ENCODE data around the gene COPB1. TPM values are rescaled to one million over a fixed set of nuclear protein-coding genes. Genes with fewer than 3 reads are reported as not detected.

COPB1 gene
- total and polyA plus RNA-seq, 4 experiments from 2014 or later, result 79.8 to 94.0 (median 87.8) TPM

GRCh38 chr11:14499178-14499559 lies 442 bp downstream of the COPB1 start:
- Mint-ChIP-seq H3K27me3 (no peaks in the 10 kb centered on the region), H3K27ac (peak overlapping the region; percentile 82 to 100 (median 98)), H3K4me1 (peaks cover 28 to 59% (median 38%) of the 10 kb centered on the region in 4 donors), H3K9me3 (no peaks in the 10 kb centered on the region), H3K36me3 (peaks cover 33 to 55% of the 10 kb centered on the region in 2 donors), H3K4me3 (peak overlapping the region; percentile 92 to 100 (median 94))
- H3K27ac ChIP-seq (ENCODE audit: low read depth, low read length), result peak overlapping the region; percentile 65
- H3K27me3 ChIP-seq (ENCODE audit: insufficient read depth, low read length), result no peaks in the 10 kb centered on the region
- peak overlapping the region; percentile 76 to 89 for H3K4me3 ChIP-seq (ENCODE audit: low read length in 2 of 2)
- no peaks in the 10 kb centered on the region for H3K9me3 ChIP-seq (ENCODE audit: control insufficient read depth in 1 of 2, low read length in 2 of 2)
- ChIA-PET POLR2A (ENCODE audit: partially characterized antibody) (interaction anchor here (0.8 to 4.5 kb wide), 15 partner anchors 9 to 408 kb away, joined by 3 to 37 read pairs (median 5); partner anchors contain the start of genes CYP2R1, PDE3B and PSMA1), CTCF (ENCODE audit: partially characterized antibody) (interaction anchor here (1.5 to 1.6 kb wide), 2 partner anchors 21 to 409 kb away, joined by 4 to 5 read pairs; partner anchors contain the start of gene PSMA1)
- H3K36me3 ChIP-seq (ENCODE audit: insufficient read depth, low read length), result peaks cover 33% of the 10 kb centered on the region
- H3K4me1 ChIP-seq (ENCODE audit: insufficient read depth, low read length), result peaks cover 54% of the 10 kb centered on the region
- intact Hi-C loops (cut with micrococcal nuclease), result loop anchor here (1.0 kb wide), 3 partner anchors 21 to 408 kb away; partner anchors contain the start of gene PSMA1
- DNase-seq, result no peak

DNA sequence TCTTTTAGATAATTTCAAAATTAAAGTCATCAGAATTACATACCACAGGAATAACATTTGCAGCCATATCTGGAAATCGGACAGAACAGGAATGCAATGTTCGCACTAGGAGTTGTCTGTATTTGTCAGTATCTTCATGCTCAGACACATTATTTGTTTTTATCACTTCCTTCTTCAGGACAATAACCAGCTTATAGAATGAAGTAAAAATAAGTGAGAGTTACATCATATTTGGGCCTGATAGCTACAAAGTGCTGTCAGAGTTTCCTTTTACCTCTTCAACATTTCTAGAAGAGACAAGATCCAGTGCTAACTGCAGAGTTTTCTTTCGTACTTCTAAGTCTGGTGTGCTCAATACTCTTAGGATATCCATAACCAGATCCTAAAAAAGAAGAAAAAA lies 18.9 kb downstream of the COPB1 start:
- Histone ChIP-seq H3K36me3 (ENCODE audit: insufficient read depth, low read length) (peaks cover 63% of the 10 kb centered on the region), H3K27ac (ENCODE audit: low read depth, low read length) (no peak overlapping the region), H3K4me3 (ENCODE audit: low read length in 2 of 2) (no peak overlapping the region), H3K4me1 (ENCODE audit: insufficient read depth, low read length) (no peaks in the 10 kb centered on the region), H3K27me3 (ENCODE audit: insufficient read depth, low read length) (no peaks in the 10 kb centered on the region), H3K9me3 (ENCODE audit: control insufficient read depth in 1 of 2, low read length in 2 of 2) (no peaks in the 10 kb centered on the region)
- no peaks in the 10 kb centered on the region for H3K27me3 Mint-ChIP-seq
- no peaks in the 10 kb centered on the region for H3K9me3 Mint-ChIP-seq
- DNase-seq, result no peak
- intact Hi-C loops (cut with micrococcal nuclease), result no loop called here
- peaks cover 48 to 67% of the 10 kb centered on the region in 2 donors for H3K36me3 Mint-ChIP-seq
- CTCF ChIA-PET (ENCODE audit: partially characterized antibody), result interaction anchor here (0.9 to 2.2 kb wide), 4 partner anchors 23 to 707 kb away, joined by 3 to 17 read pairs (median 5); no protein-coding TSS in a partner anchor
- H3K4me1 Mint-ChIP-seq, result peaks cover 5 to 14% (median 10%) of the 10 kb centered on the region in 4 donors
- H3K27ac Mint-ChIP-seq, result no peak overlapping the region
- H3K4me3 Mint-ChIP-seq, result no peak overlapping the region
- POLR2A ChIA-PET (ENCODE audit: partially characterized antibody), result interaction anchor here (1.2 to 1.9 kb wide), 3 partner anchors 8 to 26 kb away, joined by 3 to 5 read pairs (median 5); no protein-coding TSS in a partner anchor

DNA sequence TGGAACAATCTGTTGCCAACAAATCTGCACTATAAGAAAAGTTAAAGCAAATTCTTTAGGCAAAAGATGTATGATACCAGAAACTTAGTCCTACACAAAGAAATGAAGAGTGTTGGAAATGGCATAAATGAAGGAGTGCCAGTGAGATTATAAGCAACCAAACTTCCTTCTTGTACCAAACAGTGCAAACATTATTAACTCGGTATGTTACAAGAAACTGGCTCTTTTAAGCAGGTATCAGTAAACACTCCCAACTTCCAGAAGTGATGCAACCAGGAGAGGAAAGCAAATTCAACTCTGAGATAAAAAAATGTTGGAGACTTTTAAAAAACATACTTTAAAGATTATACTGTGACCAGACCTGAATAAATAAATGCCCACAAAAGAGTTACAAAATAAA lies 28.5 kb downstream of the COPB1 start:
- Histone ChIP-seq H3K4me3 (ENCODE audit: low read length in 2 of 2) (no peak overlapping the region), H3K9me3 (ENCODE audit: control insufficient read depth in 1 of 2, low read length in 2 of 2) (no peaks in the 10 kb centered on the region), H3K4me1 (ENCODE audit: insufficient read depth, low read length) (peaks cover 19% of the 10 kb centered on the region), H3K27me3 (ENCODE audit: insufficient read depth, low read length) (no peaks in the 10 kb centered on the region), H3K36me3 (ENCODE audit: insufficient read depth, low read length) (peaks cover 59% of the 10 kb centered on the region), H3K27ac (ENCODE audit: low read depth, low read length) (no peak overlapping the region)
- H3K4me1 Mint-ChIP-seq, result peaks cover 37 to 50% (median 41%) of the 10 kb centered on the region in 4 donors
- ChIA-PET CTCF (ENCODE audit: partially characterized antibody) (interaction anchor here (2.1 kb wide), 1 partner anchor 16 kb away, joined by 10 read pairs; no protein-coding TSS in a partner anchor), POLR2A (ENCODE audit: partially characterized antibody) (no interaction called here)
- intact Hi-C loops (cut with micrococcal nuclease), result no loop called here
- no peaks in the 10 kb centered on the region for H3K27me3 Mint-ChIP-seq
- peaks cover 75 to 89% of the 10 kb centered on the region in 2 donors for H3K36me3 Mint-ChIP-seq
- H3K4me3 Mint-ChIP-seq, result peak overlapping the region in 1 of 8 donors; percentile 54
- peak overlapping the region in 5 of 7 donors; percentile 25 to 77 (median 67) for H3K27ac Mint-ChIP-seq
- no peaks in the 10 kb centered on the region for H3K9me3 Mint-ChIP-seq
- DNase-seq, result no peak

DNA sequence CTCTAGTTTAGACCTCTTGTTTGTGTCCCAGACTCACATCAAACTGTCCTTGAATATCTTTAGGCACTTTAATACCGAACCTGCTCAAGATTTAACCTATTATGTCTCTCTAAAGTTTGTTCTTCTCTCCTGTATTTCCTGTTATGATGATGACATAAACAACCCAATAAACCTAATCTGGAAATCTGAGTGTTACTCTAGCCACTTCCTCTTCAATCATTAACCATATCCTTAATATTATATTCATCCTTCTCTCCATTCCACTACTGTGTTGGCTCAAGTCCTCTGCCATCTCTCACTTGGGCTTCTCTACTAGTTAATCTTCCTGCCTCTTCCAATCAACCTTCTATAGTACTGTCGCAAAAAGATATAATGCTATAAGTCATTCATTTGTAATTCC lies 36.0 kb downstream of the COPB1 start:
- ChIA-PET CTCF (ENCODE audit: partially characterized antibody) (interaction anchor here (1.0 to 5.9 kb wide), 3 partner anchors 9 to 507 kb away, joined by 3 to 43 read pairs (median 3); no protein-coding TSS in a partner anchor), POLR2A (ENCODE audit: partially characterized antibody) (no interaction called here)
- Mint-ChIP-seq H3K36me3 (peaks cover 33 to 59% of the 10 kb centered on the region in 2 donors), H3K4me1 (peaks cover 12 to 17% (median 13%) of the 10 kb centered on the region in 4 donors), H3K9me3 (no peaks in the 10 kb centered on the region), H3K27me3 (no peaks in the 10 kb centered on the region), H3K4me3 (no peak overlapping the region), H3K27ac (no peak overlapping the region)
- peaks cover 63% of the 10 kb centered on the region for H3K36me3 ChIP-seq (ENCODE audit: insufficient read depth, low read length)
- H3K9me3 ChIP-seq (ENCODE audit: control insufficient read depth in 1 of 2, low read length in 2 of 2), result no peaks in the 10 kb centered on the region
- no peak overlapping the region for H3K27ac ChIP-seq (ENCODE audit: low read depth, low read length)
- no peak overlapping the region for H3K4me3 ChIP-seq (ENCODE audit: low read length in 2 of 2)
- peak in 3 of 5 donors; percentile 9 to 19 (median 10) for DNase-seq
- peaks cover 38% of the 10 kb centered on the region for H3K4me1 ChIP-seq (ENCODE audit: insufficient read depth, low read length)
- H3K27me3 ChIP-seq (ENCODE audit: insufficient read depth, low read length), result no peaks in the 10 kb centered on the region
- intact Hi-C loops (cut with micrococcal nuclease), result no loop called here

DNA sequence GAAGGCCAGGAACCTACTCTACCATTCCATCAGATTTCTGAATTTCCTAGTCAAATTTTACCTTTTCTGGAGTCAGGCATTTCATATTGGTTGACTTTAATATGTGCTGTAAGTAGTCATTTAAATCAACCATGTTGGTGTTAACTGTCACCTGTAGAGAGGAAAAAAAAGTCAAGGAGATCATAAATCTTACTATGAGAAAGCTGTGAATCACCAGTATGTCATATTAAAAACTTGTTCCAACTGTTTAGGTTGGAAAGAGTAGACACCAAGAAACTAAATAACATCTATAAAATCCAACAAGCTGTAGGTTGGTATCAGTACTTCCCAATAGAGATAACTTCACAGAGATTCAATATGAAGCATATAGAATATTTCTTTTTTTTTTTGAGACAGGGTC lies 39.5 kb downstream of the COPB1 start:
- H3K36me3 Mint-ChIP-seq, result peaks cover 32 to 55% of the 10 kb centered on the region in 2 donors
- Histone ChIP-seq H3K27me3 (ENCODE audit: insufficient read depth, low read length) (no peaks in the 10 kb centered on the region), H3K36me3 (ENCODE audit: insufficient read depth, low read length) (peaks cover 53% of the 10 kb centered on the region), H3K9me3 (ENCODE audit: control insufficient read depth in 1 of 2, low read length in 2 of 2) (no peaks in the 10 kb centered on the region), H3K4me3 (ENCODE audit: low read length in 2 of 2) (no peak overlapping the region), H3K4me1 (ENCODE audit: insufficient read depth, low read length) (peaks cover 23% of the 10 kb centered on the region), H3K27ac (ENCODE audit: low read depth, low read length) (no peak overlapping the region)
- CTCF ChIA-PET (ENCODE audit: partially characterized antibody), result interaction anchor here (0.9 kb wide), 1 partner anchor 448 kb away, joined by 4 read pairs; no protein-coding TSS in a partner anchor
- H3K4me3 Mint-ChIP-seq, result no peak overlapping the region
- POLR2A ChIA-PET (ENCODE audit: partially characterized antibody), result no interaction called here
- intact Hi-C loops (cut with micrococcal nuclease), result no loop called here
- no peaks in the 10 kb centered on the region for H3K9me3 Mint-ChIP-seq
- peak overlapping the region in 3 of 7 donors; percentile 4 to 19 (median 19) for H3K27ac Mint-ChIP-seq
- DNase-seq, result no peak
- no peaks in the 10 kb centered on the region for H3K27me3 Mint-ChIP-seq
- peaks cover 0 to 3% (median 0%) of the 10 kb centered on the region in 4 donors for H3K4me1 Mint-ChIP-seq

GRCh38 chr11:14458377-14458776 lies 41.2 kb downstream of the COPB1 start:
- intact Hi-C loops (cut with micrococcal nuclease), result no loop called here
- ChIA-PET POLR2A (ENCODE audit: partially characterized antibody) (no interaction called here), CTCF (ENCODE audit: partially characterized antibody) (interaction anchor here (0.7 to 6.4 kb wide), 2 partner anchors 16 to 155 kb away, joined by 4 to 172 read pairs; no protein-coding TSS in a partner anchor)
- H3K36me3 ChIP-seq (ENCODE audit: insufficient read depth, low read length), result peaks cover 38% of the 10 kb centered on the region
- H3K4me3 ChIP-seq (ENCODE audit: low read length in 2 of 2), result no peak overlapping the region
- H3K27me3 ChIP-seq (ENCODE audit: insufficient read depth, low read length), result no peaks in the 10 kb centered on the region
- H3K9me3 ChIP-seq (ENCODE audit: control insufficient read depth in 1 of 2, low read length in 2 of 2), result no peaks in the 10 kb centered on the region
- H3K27ac ChIP-seq (ENCODE audit: low read depth, low read length), result no peak overlapping the region
- no peak for DNase-seq
- H3K4me1 Mint-ChIP-seq, result peaks cover 0 to 3% (median 0%) of the 10 kb centered on the region in 4 donors
- peaks cover 32 to 55% of the 10 kb centered on the region in 2 donors for H3K36me3 Mint-ChIP-seq
- no peak overlapping the region for H3K27ac Mint-ChIP-seq
- H3K4me3 Mint-ChIP-seq, result no peak overlapping the region
- no peaks in the 10 kb centered on the region for H3K9me3 Mint-ChIP-seq
- peaks cover 5% of the 10 kb centered on the region for H3K4me1 ChIP-seq (ENCODE audit: insufficient read depth, low read length)
- no peaks in the 10 kb centered on the region for H3K27me3 Mint-ChIP-seq

GRCh38 chr11:14455648-14456430 lies 43.8 kb downstream of the COPB1 start:
- POLR2A ChIA-PET (ENCODE audit: partially characterized antibody), result interaction anchor here (0.6 to 1.7 kb wide), 4 partner anchors 25 to 474 kb away, joined by 3 to 9 read pairs (median 4); no protein-coding TSS in a partner anchor

More at GRCh38 chr11:14455648-14456430, 43.8 kb downstream of the COPB1 start:
- CTCF ChIA-PET (ENCODE audit: partially characterized antibody), result interaction anchor here (0.6 to 6.4 kb wide), 60 partner anchors 9 to 982 kb away, joined by 3 to 172 read pairs (median 4); partner anchors contain the start of genes CYP2R1, PSMA1 and SPON1
- H3K36me3 Mint-ChIP-seq, result peaks cover 36 to 53% of the 10 kb centered on the region in 2 donors
- no peak overlapping the region for H3K4me3 Mint-ChIP-seq
- H3K27me3 Mint-ChIP-seq, result no peaks in the 10 kb centered on the region
- no peaks in the 10 kb centered on the region for H3K27me3 ChIP-seq (ENCODE audit: insufficient read depth, low read length)
- peak overlapping the region in 4 of 7 donors; percentile 11 to 59 (median 32) for H3K27ac Mint-ChIP-seq
- DNase-seq, result no peak
- H3K4me1 ChIP-seq (ENCODE audit: insufficient read depth, low read length), result no peaks in the 10 kb centered on the region
- no peak overlapping the region for H3K4me3 ChIP-seq (ENCODE audit: low read length in 2 of 2)
- peaks cover 27% of the 10 kb centered on the region for H3K36me3 ChIP-seq (ENCODE audit: insufficient read depth, low read length)
- peaks cover 0 to 3% (median 1%) of the 10 kb centered on the region in 4 donors for H3K4me1 Mint-ChIP-seq
- no peaks in the 10 kb centered on the region for H3K9me3 Mint-ChIP-seq
- no peaks in the 10 kb centered on the region for H3K9me3 ChIP-seq (ENCODE audit: control insufficient read depth in 1 of 2, low read length in 2 of 2)
- no peak overlapping the region for H3K27ac ChIP-seq (ENCODE audit: low read depth, low read length)
- intact Hi-C loops (cut with micrococcal nuclease), result loop anchor here (1.0 to 2.0 kb wide), 5 partner anchors 97 to 684 kb away; partner anchors contain the start of gene RRAS2
